H1 (cell line): ENCODE results near the gene S100A12.

ENCODE experiments used
- EZH2 ChIP-seq: fragments of 200-600 bp; sonication (generic); IDR thresholded peaks from 2 replicates; pipeline ENCODE4 v1.7.1; 2012; ENCODE audit warnings: low read depth, mild to moderate bottlenecking, moderate library complexity, low read length, inconsistent platforms; ENCODE audit not compliant: severe bottlenecking
- TF ChIP-seq, protein P1 (sequence below), 3 experiments: IDR thresholded peaks; 1 replicate in 2 of 3; 2 replicates in 1 of 3; pipeline versions ENCODE4 v1.5.1 to v1.6.1; 2011; ENCODE audit warnings: low read length in 3 of 3, mild to moderate bottlenecking in 3 of 3, inconsistent platforms in 2 of 3, low read depth in 1 of 3, moderate library complexity in 1 of 3; ENCODE audit not compliant: insufficient read depth in 1 of 3; ENCODE audit errors: control extremely low read depth in 1 of 3

DNA sequence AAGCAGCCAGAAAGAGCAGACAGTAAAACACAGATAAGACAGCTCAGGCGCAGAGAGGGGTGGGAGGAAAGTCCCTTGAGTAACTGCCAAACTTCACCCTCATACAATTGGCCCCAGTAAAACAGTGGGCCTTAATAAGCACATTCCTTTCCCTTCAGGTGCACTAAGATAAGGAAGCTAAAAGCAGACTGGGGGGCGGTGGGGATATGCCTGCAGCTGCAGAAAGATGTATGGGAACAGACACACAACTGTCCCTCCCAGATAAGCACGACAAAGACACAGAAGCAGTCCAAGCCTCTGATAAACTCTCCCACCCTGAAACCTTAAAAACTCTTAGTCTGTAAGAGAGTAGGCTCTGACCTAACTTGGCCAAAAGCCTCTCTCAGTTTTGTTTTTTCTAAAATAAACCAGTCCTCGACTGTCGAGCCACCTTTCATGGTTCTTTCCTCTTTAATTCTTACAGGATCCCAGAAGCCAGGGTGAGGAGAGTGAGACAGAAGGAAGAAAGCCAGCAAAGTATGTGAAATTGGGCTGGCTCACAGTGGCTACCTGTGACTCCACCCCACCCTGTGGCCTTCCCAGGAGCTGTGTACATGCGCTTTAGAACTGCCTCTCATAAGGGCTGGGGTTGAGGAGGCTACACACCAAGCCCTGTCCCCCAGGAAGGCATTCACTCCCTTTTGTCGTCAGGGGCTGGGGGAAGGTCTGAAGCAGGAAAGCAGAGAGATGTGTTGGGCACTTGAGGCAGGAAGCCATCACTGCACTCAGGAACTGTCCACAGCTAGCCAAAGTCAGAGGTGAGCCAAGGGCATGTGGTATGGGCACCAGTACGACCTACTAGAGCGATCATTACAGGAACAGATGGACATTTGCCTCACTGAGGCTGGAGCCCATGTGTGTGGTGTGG is 31.4 kb downstream of the S100A12 start:
- TF ChIP-seq, protein P1, sequence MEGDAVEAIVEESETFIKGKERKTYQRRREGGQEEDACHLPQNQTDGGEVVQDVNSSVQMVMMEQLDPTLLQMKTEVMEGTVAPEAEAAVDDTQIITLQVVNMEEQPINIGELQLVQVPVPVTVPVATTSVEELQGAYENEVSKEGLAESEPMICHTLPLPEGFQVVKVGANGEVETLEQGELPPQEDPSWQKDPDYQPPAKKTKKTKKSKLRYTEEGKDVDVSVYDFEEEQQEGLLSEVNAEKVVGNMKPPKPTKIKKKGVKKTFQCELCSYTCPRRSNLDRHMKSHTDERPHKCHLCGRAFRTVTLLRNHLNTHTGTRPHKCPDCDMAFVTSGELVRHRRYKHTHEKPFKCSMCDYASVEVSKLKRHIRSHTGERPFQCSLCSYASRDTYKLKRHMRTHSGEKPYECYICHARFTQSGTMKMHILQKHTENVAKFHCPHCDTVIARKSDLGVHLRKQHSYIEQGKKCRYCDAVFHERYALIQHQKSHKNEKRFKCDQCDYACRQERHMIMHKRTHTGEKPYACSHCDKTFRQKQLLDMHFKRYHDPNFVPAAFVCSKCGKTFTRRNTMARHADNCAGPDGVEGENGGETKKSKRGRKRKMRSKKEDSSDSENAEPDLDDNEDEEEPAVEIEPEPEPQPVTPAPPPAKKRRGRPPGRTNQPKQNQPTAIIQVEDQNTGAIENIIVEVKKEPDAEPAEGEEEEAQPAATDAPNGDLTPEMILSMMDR (IDR thresholded peaks at IDR 0.05; ENCODE audit: control extremely low read depth in 1 of 3, insufficient read depth in 1 of 3, low read depth in 1 of 3, low read length in 3 of 3) = no peak
- no peak for TF ChIP-seq EZH2
